ENCODE measurements around the gene RAB11FIP3. TPM values are rescaled to one million over a fixed set of nuclear protein-coding genes. Genes with fewer than 3 reads are reported as not detected.

RAB11FIP3 gene
- total RNA-seq, 1 experiment from 2014 or later = 12.8 TPM

DNA sequence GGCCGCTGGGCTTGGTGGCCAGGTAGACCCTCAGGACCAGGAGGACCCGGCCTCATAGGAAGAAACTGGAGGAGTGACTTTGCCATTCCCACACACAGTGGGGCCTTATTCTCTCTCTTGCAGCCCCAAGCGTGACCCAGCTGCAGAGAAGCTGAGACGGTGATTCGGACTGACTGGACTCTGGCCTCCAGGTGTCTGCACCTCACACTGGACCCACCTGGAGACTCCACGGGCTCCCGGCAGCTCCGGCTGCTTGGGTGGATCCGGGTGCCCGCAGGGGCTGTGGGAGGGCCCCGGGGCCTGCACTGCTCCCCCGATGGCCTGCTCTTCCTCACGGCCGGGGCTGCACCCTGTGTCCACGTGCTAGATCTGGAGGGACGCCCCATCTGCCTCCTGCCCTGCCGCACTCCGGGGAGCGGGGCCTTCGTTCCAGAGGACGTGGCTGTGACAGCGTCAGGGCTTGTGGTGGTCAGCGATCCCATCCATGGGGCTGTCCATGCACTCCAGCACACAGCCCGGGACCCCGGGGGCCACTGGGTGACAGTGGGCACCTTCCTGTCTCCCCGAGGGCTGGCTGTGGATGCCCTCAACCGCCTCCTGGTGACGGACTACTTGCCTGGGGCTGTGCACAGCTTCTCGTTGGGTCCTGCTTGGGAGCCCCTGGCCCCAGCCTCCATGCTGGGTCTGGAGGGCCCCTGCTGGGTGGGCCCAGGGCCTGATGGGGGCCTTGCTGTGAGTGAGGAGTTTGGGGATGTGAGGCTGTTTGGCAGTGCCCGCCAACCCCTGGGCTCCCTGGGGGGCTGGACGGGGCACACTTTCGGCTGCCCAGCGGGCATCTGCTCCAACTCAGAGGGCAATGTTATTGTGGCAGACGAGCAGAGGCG is 142.2 kb downstream of the RAB11FIP3 start:
- BruUV-seq (replicated peaks) = no TSS peak
- no peak for TF ChIP-seq ELF1 (IDR thresholded peaks at IDR 0.05; ENCODE audit: borderline replicate concordance, low read depth)
- no peak for TF ChIP-seq EZH2 (IDR thresholded peaks at IDR 0.05)
- TF ChIP-seq SRF (IDR thresholded peaks at IDR 0.05; ENCODE audit: low read depth) = no peak
- TF ChIP-seq ZFX (IDR thresholded peaks at IDR 0.05) = no peak
- DNase-seq (ENCODE audit: low read depth, low spot score) (no peak), ATAC-seq (no peak)
- H3K36me3 ChIP-seq (ENCODE audit: control insufficient read depth in 1 of 2, insufficient read depth in 2 of 2, low read length in 2 of 2) = no peaks in the 10 kb centered on the region
- POLR2A ChIA-PET = no interaction called here
- H3K4me3 ChIP-seq (replicated peaks in 1 of 2; ENCODE audit: low read depth in 1 of 2, low read length in 2 of 2) = no peak overlapping the region
- CTCF ChIA-PET = interaction anchor here (1.2 kb wide), 1 partner anchor 176 kb away, joined by 3 read pairs; no protein-coding TSS in a partner anchor
- H3K27me3 ChIP-seq (ENCODE audit: insufficient read depth, low read length) = no peaks in the 10 kb centered on the region
- no peak overlapping the region for H3K9ac ChIP-seq (ENCODE audit: low read length)
- intact Hi-C loops (cut with micrococcal nuclease) = no loop called here
- H2AFZ ChIP-seq (ENCODE audit: low read depth, low read length, poor library complexity, severe bottlenecking) = no peak overlapping the region
- no peaks in the 10 kb centered on the region for H3K9me2 ChIP-seq (ENCODE audit: insufficient read depth)
- RAD21 ChIA-PET (ENCODE audit: low non-redundant PET in 1 of 2, low total read pairs in 2 of 2, uncharacterized antibody in 2 of 2, unreplicated experiment in 2 of 2) = no interaction called here
- H3K9me3 ChIP-seq (ENCODE audit: control insufficient read depth in 1 of 2, insufficient read depth in 1 of 2, low read depth in 1 of 2, low read length in 2 of 2) = no peaks in the 10 kb centered on the region
- peaks cover 9% of the 10 kb centered on the region; the same call in 1 of the 2 replicates for H3K79me2 ChIP-seq (ENCODE audit: insufficient read depth, low read length)
- H4K20me1 ChIP-seq (ENCODE audit: insufficient read depth) = no peaks in the 10 kb centered on the region
- H3K4me2 ChIP-seq (ENCODE audit: low read length) = no peak overlapping the region
- H3K4me1 ChIP-seq (ENCODE audit: control insufficient read depth in 1 of 2, insufficient read depth in 2 of 2, low read length in 2 of 2) = peaks cover 7 to 16% of the 10 kb centered on the region in 2 experiments
- no peak overlapping the region; the same call in 1 of the 2 replicates for H3K27ac ChIP-seq (ENCODE audit: low read depth, low read length)

DNA sequence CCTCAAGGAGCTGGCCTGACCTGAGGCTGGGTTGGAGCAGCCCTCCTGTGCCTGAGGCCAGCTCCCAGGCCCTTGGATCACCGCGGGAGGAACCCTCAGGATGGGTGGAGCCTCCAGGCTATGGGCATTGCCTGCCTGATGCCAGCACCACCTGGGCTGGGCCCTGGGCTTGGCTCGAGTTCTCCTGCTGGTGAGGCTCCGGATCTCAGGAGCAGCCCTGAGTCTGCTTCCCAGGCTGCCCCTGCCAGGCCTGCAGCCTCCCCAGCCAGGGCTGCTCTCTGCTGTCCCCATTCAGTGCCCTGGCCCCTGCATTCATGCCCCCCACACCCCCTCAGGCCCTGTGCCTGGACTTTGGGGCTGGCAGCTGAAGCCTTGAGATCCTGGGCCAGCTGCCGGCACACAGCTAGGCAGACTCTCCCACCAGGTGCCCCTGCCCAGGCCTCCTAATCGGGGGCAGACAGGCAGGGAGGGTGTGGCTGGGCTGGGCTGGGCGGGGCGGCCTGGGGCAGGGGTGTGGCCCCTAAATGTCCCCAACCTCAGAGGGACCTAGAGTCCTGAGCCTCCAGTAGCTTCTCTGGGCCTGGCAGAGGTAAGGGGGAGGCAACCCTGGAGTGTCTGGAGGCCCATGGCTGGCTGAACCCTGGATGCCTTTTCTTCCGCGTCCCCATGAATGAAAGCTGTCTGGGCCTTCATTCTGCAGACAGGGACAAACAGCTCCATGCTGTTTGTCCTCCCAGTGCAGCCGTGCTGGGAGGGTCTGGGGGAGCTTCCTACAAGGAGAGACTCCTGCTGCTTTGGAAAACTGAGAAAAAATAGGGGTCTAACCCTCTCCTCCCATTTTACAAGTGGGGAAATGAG is 143.2 kb downstream of the RAB11FIP3 start:
- Histone ChIP-seq H2AFZ (ENCODE audit: low read depth, low read length, poor library complexity, severe bottlenecking) (no peak overlapping the region), H3K27me3 (ENCODE audit: insufficient read depth, low read length) (no peaks in the 10 kb centered on the region), H3K27ac (ENCODE audit: low read depth, low read length) (peak overlapping the region; percentile 67; the same call in 1 of the 2 replicates), H3K9me3 (ENCODE audit: control insufficient read depth in 1 of 2, insufficient read depth in 1 of 2, low read depth in 1 of 2, low read length in 2 of 2) (no peaks in the 10 kb centered on the region), H3K36me3 (ENCODE audit: control insufficient read depth in 1 of 2, insufficient read depth in 2 of 2, low read length in 2 of 2) (no peaks in the 10 kb centered on the region), H3K4me2 (ENCODE audit: low read length) (peak overlapping the region; percentile 72), H3K79me2 (ENCODE audit: insufficient read depth, low read length) (peaks cover 9% of the 10 kb centered on the region; the same call in 1 of the 2 replicates), H3K4me3 (replicated peaks in 1 of 2; ENCODE audit: low read depth in 1 of 2, low read length in 2 of 2) (peak overlapping the region; percentile 40 to 70), H4K20me1 (ENCODE audit: insufficient read depth) (no peaks in the 10 kb centered on the region), H3K4me1 (ENCODE audit: control insufficient read depth in 1 of 2, insufficient read depth in 2 of 2, low read length in 2 of 2) (peaks cover 7 to 16% of the 10 kb centered on the region in 2 experiments), H3K9me2 (ENCODE audit: insufficient read depth) (no peaks in the 10 kb centered on the region), H3K9ac (ENCODE audit: low read length) (peak overlapping the region; percentile 76)
- RAD21 ChIA-PET (ENCODE audit: low non-redundant PET in 1 of 2, low total read pairs in 2 of 2, uncharacterized antibody in 2 of 2, unreplicated experiment in 2 of 2) = no interaction called here
- DNase-seq (ENCODE audit: low read depth, low spot score) (no peak), ATAC-seq (peak; percentile 23; the same call in 1 of the 2 replicates)
- BruUV-seq (replicated peaks) = no TSS peak
- intact Hi-C loops (cut with micrococcal nuclease) = no loop called here
- POLR2A ChIA-PET = no interaction called here
- CTCF ChIA-PET = interaction anchor here (0.6 kb wide), 1 partner anchor 119 kb away, joined by 3 read pairs; no protein-coding TSS in a partner anchor
- TF ChIP-seq SP1 (IDR thresholded peaks at IDR 0.05; ENCODE audit: low read depth) (no peak), CEBPB (IDR thresholded peaks at IDR 0.05; ENCODE audit: low read depth) (no peak), RAD21 (IDR thresholded peaks at IDR 0.05; ENCODE audit: low read depth) (no peak), POLR2AphosphoS5 (IDR thresholded peaks at IDR 0.05; ENCODE audit: low read depth, low read length) (no peak), ZBTB33 (IDR thresholded peaks at IDR 0.05; ENCODE audit: extremely low read depth, insufficient replicate concordance, low read length) (no peak), SIN3A (IDR thresholded peaks at IDR 0.05; ENCODE audit: low read depth) (no peak), ZNF274 (IDR thresholded peaks at IDR 0.05; ENCODE audit: low read depth, low read length) (no peak), MAX (IDR thresholded peaks at IDR 0.05) (no peak), EGR1 (IDR thresholded peaks at IDR 0.05; ENCODE audit: low read depth) (no peak), EZH2 (IDR thresholded peaks at IDR 0.05) (no peak), CBX3 (IDR thresholded peaks at IDR 0.05; ENCODE audit: low read depth) (no peak), JUND (IDR thresholded peaks at IDR 0.05) (no peak), POLR2A (IDR thresholded peaks at IDR 0.05; ENCODE audit: borderline replicate concordance, extremely low read depth, insufficient read depth, insufficient read length) (no peak), SRF (IDR thresholded peaks at IDR 0.05; ENCODE audit: low read depth) (no peak)
